Sigmoid colon (tissue), 4 donors: ENCODE results near the gene ATP23.
A peak's percentile ranks its signal among the peaks of the same experiment; 100 is the strongest.

Source experiments
- POLR2A ChIP-seq, 2 donors: fragments of 450-650 bp; IDR thresholded peaks; one replicate each; pipeline ENCODE4 v1.6.1; 2016; ENCODE audit warnings: antibody characterized with exemption in 2 of 2, mild to moderate bottlenecking in 2 of 2, moderate library complexity in 2 of 2
- POLR2AphosphoS5 ChIP-seq, 4 donors: sonication (generic); formaldehyde crosslinking; IDR thresholded peaks; one replicate each; pipeline ENCODE4 v1.6.1; 2017; ENCODE audit warnings: antibody characterized with exemption in 4 of 4
- TF ChIP-seq, protein P1 (sequence below), 4 experiments: fragments of 450-650 bp in 3 of 4; fragments of 200-600 bp in 1 of 4; IDR thresholded peaks; one replicate each; pipeline ENCODE4 v1.5.1; 2016 to 2019; ENCODE audit warnings: antibody characterized with exemption in 4 of 4, mild to moderate bottlenecking in 3 of 4, moderate library complexity in 2 of 4

- peak; percentile 69 to 82 (median 71) for TF ChIP-seq POLR2AphosphoS5 (IDR thresholded peaks at IDR 0.05)
- TF ChIP-seq, protein P1, sequence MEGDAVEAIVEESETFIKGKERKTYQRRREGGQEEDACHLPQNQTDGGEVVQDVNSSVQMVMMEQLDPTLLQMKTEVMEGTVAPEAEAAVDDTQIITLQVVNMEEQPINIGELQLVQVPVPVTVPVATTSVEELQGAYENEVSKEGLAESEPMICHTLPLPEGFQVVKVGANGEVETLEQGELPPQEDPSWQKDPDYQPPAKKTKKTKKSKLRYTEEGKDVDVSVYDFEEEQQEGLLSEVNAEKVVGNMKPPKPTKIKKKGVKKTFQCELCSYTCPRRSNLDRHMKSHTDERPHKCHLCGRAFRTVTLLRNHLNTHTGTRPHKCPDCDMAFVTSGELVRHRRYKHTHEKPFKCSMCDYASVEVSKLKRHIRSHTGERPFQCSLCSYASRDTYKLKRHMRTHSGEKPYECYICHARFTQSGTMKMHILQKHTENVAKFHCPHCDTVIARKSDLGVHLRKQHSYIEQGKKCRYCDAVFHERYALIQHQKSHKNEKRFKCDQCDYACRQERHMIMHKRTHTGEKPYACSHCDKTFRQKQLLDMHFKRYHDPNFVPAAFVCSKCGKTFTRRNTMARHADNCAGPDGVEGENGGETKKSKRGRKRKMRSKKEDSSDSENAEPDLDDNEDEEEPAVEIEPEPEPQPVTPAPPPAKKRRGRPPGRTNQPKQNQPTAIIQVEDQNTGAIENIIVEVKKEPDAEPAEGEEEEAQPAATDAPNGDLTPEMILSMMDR (IDR thresholded peaks at IDR 0.05), result no peak
- TF ChIP-seq POLR2A (IDR thresholded peaks at IDR 0.05), result no peak
These were observed 5.4 kb upstream of the ATP23 start for GRCh38 chr12:57935839-57936512.
